ENCODE data around the gene MATN4. TPM values are rescaled to one million over a fixed set of nuclear protein-coding genes. Genes with fewer than 3 reads are reported as not detected.

Gene MATN4
- total and polyA plus RNA-seq, 2 donors (not counting 1 experiment from before 2014, with no cell fraction given): not detected

DNA sequence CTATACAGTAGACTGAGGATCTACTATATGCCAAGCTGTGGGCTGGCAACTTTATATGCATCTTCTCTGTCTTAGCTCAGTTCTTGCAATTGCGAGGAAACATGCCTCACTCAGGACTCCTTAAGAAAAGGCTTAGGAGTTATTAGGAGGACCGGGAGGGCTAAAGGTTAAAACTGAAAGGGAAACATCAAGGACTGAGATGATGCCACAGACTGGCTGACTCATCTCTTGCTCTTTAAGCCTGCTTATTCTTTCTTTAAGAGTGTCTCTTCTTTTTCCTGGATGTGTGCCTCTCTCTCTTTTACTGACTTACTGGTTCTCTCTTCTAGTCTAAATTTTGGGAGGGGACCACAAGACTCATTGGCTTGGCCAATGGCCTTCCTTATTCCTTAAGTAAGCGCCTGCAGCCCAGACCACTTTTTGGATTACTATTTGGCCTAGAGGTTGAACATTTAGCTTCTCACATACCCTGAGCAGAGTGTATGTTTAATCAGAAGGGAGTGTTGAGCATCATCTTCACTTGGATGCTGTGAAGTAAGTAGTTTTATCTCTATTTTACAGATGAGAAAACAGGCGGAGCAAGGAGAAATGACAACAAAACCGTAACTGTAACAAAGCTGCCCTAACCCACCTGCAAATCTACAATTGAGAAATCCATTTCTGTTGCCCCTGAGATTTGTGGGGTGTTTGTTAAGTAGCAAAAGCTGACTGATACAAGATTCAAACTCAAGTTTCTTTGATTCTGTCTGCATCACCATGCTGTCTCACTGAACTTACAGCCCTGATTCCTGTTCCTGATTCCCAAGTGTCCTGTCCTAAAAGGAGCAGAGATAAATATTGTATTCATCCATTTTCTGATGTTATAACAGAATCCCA is 47.3 kb upstream of the MATN4 start:
- Mint-ChIP-seq H3K9me3 (ENCODE audit: insufficient read depth) (no peaks in the 10 kb centered on the region), H3K27ac (no peak overlapping the region)
- H3K4me2 ChIP-seq (replicated peaks; ENCODE audit: low read depth, low read length, poor library complexity, severe bottlenecking): no peak overlapping the region

More for the DNA sequence above, 47.3 kb upstream of the MATN4 start:
- Mint-ChIP-seq H3K27me3 (no peaks in the 10 kb centered on the region), H3K4me1 (no peaks in the 10 kb centered on the region), H3K4me3 (no peak overlapping the region)
- WGBS (ENCODE audit: insufficient coverage): no CpG with 5 or more reads among the region's 5 CpGs
- Histone ChIP-seq H3K79me2 (ENCODE audit: control insufficient read depth, insufficient read depth, low read length) (no peaks in the 10 kb centered on the region), H3K4me3 (ENCODE audit: control extremely low read depth in 1 of 5, extremely low read depth in 1 of 5, insufficient read depth in 1 of 5, low read depth in 2 of 5, low read length in 4 of 5) (no peak overlapping the region), H3K9ac (ENCODE audit: low read length) (no peak overlapping the region), H3K27me3 (replicated peaks in 1 of 4; ENCODE audit: control extremely low read depth in 1 of 4, control insufficient read depth in 3 of 4, insufficient read depth in 4 of 4, low read length in 3 of 4) (peaks cover 0 to 5% (median 0%) of the 10 kb centered on the region in 4 experiments), H3K36me3 (replicated peaks in 1 of 2; ENCODE audit: control extremely low read depth in 1 of 2, control insufficient read depth in 1 of 2, extremely low read depth in 1 of 2, insufficient read depth in 2 of 2, low read length in 1 of 2) (no peaks in the 10 kb centered on the region), H2AFZ (ENCODE audit: insufficient read depth, low read depth, low read length, poor library complexity, severe bottlenecking) (no peak overlapping the region), H4K20me1 (ENCODE audit: control insufficient read depth, insufficient read depth, low read length, poor library complexity, severe bottlenecking) (no peaks in the 10 kb centered on the region), H3K27ac (ENCODE audit: low read length in 2 of 2) (no peak overlapping the region), H3K9me3 (ENCODE audit: control extremely low read depth in 1 of 3, control insufficient read depth in 2 of 3, insufficient read depth in 1 of 3, low read length in 2 of 3) (no peaks in the 10 kb centered on the region), H3K4me1 (ENCODE audit: control insufficient read depth in 2 of 2, insufficient read depth in 2 of 2, low read length in 2 of 2) (no peaks in the 10 kb centered on the region)
- TF ChIP-seq EZH2 (IDR thresholded peaks at IDR 0.05; ENCODE audit: borderline replicate concordance, insufficient read depth, low read depth, low read length, poor library complexity, severe bottlenecking): no peak
- TF ChIP-seq, protein P1, sequence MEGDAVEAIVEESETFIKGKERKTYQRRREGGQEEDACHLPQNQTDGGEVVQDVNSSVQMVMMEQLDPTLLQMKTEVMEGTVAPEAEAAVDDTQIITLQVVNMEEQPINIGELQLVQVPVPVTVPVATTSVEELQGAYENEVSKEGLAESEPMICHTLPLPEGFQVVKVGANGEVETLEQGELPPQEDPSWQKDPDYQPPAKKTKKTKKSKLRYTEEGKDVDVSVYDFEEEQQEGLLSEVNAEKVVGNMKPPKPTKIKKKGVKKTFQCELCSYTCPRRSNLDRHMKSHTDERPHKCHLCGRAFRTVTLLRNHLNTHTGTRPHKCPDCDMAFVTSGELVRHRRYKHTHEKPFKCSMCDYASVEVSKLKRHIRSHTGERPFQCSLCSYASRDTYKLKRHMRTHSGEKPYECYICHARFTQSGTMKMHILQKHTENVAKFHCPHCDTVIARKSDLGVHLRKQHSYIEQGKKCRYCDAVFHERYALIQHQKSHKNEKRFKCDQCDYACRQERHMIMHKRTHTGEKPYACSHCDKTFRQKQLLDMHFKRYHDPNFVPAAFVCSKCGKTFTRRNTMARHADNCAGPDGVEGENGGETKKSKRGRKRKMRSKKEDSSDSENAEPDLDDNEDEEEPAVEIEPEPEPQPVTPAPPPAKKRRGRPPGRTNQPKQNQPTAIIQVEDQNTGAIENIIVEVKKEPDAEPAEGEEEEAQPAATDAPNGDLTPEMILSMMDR (IDR thresholded peaks at IDR 0.05): no peak
- intact Hi-C loops (cut with micrococcal nuclease): no loop called here
- CTCF ChIA-PET: interaction anchor here (1.2 kb wide), 1 partner anchor 33 kb away, joined by 3 read pairs; no protein-coding TSS in a partner anchor
- POLR2A ChIA-PET: no interaction called here
- no peak for DNase-seq
- ATAC-seq (ENCODE audit: low read depth): no peak
